ENCODE measurements around the gene SAXO2.
"Not testable (repeated sequence)": the region's sequence is repeated elsewhere in the genome, so short reads cannot be mapped to it uniquely, and the experiment has no call there.

DNA sequence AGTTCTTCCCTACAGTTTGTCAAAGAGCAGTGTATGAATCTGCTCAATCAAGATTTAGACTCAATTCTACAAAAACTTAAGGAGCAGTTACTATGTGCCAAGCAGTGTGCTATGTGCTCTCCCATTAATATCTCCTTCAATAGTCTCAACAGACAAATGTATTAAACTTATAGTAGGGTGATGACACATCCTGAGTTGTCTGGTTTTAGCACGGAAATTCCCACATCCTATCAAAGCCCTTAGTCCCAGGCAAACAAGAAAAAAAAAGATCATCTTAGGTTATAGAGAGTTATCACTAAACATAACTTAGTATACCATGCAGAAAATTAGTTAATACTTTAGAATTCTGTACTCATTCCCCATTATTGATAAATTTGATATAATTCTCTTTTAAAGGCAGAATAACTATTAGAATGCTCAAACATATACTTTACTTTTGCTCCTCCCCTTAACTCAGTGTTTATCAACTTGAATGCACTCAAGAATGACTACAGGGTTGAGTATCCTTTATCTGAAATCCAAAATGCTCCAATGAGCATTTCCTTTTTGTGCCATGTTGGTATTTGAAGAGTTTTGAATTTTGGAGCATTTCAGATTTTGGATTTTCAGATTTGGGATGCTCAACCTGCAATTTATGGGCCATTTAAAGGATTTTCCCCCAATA lies 20.6 kb upstream of the SAXO2 start:
- not testable (repeated sequence) for TF ChIP-seq POLR2A (IDR thresholded peaks at IDR 0.05)
- TF ChIP-seq, protein P1, sequence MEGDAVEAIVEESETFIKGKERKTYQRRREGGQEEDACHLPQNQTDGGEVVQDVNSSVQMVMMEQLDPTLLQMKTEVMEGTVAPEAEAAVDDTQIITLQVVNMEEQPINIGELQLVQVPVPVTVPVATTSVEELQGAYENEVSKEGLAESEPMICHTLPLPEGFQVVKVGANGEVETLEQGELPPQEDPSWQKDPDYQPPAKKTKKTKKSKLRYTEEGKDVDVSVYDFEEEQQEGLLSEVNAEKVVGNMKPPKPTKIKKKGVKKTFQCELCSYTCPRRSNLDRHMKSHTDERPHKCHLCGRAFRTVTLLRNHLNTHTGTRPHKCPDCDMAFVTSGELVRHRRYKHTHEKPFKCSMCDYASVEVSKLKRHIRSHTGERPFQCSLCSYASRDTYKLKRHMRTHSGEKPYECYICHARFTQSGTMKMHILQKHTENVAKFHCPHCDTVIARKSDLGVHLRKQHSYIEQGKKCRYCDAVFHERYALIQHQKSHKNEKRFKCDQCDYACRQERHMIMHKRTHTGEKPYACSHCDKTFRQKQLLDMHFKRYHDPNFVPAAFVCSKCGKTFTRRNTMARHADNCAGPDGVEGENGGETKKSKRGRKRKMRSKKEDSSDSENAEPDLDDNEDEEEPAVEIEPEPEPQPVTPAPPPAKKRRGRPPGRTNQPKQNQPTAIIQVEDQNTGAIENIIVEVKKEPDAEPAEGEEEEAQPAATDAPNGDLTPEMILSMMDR (IDR thresholded peaks at IDR 0.05): not testable (repeated sequence)
